NCI-H1048 (cell line): ENCODE data around the gene RING1.

ENCODE experiments used
- DNase-seq: peaks from one replicate; lab custom pipeline; 2025; lab: John Stamatoyannopoulos, UW

RING1 gene

GRCh38 chr6:33171880-33172687 is 36.2 kb upstream of the RING1 start:
- DNase-seq, result no peak

GRCh38 chr6:33172688-33173534 is 35.4 kb upstream of the RING1 start:
- DNase-seq, result no peak

GRCh38 chr6:33173535-33174180 is 34.6 kb upstream of the RING1 start:
- no peak for DNase-seq

GRCh38 chr6:33174784-33175183 is 33.5 kb upstream of the RING1 start:
- DNase-seq, result no peak

GRCh38 chr6:33175436-33176069 is 32.7 kb upstream of the RING1 start:
- DNase-seq, result no peak

- no peak for DNase-seq
These were observed 31.4 kb upstream of the RING1 start for GRCh38 chr6:33176906-33177305.

GRCh38 chr6:33177552-33178446 is 30.5 kb upstream of the RING1 start:
- DNase-seq, result no peak

- DNase-seq, result no peak
These were observed 29.4 kb upstream of the RING1 start for GRCh38 chr6:33178755-33179475.

GRCh38 chr6:33181141-33181540 is 27.2 kb upstream of the RING1 start:
- DNase-seq, result no peak

- DNase-seq, result no peak
These were observed 25.1 kb upstream of the RING1 start for GRCh38 chr6:33183071-33183683.

- no peak for DNase-seq
These were observed 23.1 kb upstream of the RING1 start for GRCh38 chr6:33185190-33185589.

- no peak for DNase-seq
These were observed 22.6 kb upstream of the RING1 start for GRCh38 chr6:33185654-33186187.

- no peak for DNase-seq
These were observed 20.5 kb upstream of the RING1 start for GRCh38 chr6:33187809-33188208.

GRCh38 chr6:33189164-33189563 is 19.1 kb upstream of the RING1 start:
- DNase-seq, result no peak

- no peak for DNase-seq
These were observed 18.5 kb upstream of the RING1 start for GRCh38 chr6:33189625-33190448.

- DNase-seq, result no peak
These were observed 17.7 kb upstream of the RING1 start for GRCh38 chr6:33190504-33191107.

- DNase-seq, result no peak
These were observed 16.8 kb upstream of the RING1 start for GRCh38 chr6:33191383-33192104.
